ENCODE data around the gene CASKIN2.

CASKIN2 gene

GRCh38 chr17:75503337-75503950, 11.9 kb downstream of the CASKIN2 start:
- no peak for DNase-seq

DNA sequence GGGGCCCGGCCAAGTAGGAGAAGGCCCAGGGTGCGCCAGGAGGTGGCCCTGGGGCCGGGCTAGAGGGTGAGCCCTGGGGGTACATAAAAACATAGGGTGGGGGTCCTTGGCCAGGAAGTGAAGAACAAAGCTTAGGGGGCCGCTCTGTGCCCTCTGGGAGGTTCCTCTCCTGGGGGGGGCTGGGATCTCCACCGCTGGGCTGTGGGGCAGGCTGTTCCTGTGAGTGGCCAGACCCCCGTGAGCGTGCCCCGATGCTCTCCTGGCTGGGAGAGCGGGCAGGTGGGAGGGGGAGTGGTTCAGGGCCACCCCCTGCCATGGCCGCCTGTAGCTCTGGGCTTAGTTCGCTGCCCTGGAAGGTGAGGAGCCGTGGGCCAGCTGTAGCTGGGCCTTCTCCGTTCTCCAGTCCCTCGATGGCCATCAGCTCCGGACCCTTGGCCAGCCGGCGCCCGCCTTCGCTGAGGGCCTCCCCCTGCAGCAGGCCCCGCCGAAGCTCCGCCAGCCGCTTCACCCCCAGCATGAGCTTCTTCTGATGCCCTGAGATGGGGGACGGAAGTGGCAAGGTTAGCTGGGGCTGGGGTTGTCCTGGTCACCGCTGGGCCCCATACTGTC, 12.5 kb downstream of the CASKIN2 start:
- DNase-seq: no peak

- no peak for DNase-seq
Observed at GRCh38 chr17:75502072-75502720, 13.1 kb downstream of the CASKIN2 start.

DNA sequence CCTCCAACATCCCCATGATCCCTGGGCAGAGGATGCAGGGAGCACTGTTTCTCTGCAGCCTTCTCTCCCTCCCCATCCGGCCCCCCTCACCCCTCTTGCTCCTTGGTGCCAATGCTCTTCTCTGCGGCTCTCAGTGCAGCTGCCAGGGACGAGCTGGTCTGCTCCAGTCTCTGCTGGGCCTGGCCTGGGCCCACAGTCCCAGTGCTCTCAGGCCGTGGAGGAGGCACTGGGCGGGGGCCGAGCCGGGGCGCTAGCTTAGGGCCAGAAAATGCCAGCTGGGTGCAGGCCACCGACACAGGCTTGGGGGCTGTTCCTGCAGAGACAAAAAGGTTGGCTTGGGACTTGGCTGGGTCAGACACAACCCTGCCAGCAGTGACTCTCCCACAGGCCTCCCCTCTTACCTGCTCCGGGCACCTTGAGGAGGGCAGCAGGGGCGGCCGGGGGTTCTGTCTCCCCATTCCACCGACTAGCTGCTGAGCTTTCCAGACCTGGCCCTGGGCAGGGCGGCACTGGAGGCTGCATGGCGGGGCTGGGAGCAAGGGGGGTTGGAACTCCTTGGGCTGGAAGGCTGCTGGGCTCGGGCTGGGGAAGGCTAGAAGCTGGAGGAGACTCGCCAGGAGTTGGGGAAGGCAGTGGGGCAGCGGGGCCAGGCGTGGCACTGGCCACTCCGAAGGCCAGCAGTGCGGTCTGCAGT, 13.8 kb downstream of the CASKIN2 start:
- no peak for DNase-seq

DNA sequence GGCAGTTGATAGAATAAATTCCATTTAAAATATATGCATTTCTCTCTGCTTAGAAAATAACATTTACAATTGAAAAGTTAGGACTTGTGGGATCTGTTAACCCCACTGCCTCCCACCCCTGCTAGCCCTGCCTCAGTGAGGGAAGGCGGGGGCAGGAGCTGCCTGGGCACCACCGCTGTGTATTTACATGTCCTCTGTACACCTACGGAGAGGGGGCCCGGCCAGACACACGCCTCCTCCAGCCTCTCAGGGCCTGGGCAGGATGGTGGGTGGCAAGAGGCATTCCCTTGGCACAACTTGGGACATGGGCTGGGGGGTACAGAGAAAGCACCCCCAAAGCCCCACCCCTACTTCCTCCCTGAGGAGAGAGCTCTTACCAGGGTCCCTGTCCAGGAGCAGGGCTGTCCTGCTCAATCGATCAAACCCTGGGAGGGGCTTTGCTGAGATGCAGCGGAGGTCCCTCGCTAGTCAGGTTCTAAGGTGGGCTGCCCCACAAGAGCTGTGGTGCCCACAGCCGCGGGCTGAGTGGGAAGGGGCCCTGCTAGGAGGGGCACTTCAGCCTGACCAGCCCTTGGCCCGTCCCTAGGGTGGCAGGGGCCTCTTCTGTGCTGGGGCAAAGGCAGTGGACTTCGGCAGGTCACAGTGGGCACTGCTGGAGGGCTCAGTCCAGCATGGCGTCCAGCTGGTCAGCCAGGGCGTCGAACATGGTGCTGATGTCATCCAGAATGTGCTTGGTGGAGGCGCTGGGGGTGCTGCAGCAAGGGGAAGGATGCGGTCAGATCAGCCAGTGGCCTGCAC, 14.7 kb downstream of the CASKIN2 start:
- DNase-seq: no peak

DNA sequence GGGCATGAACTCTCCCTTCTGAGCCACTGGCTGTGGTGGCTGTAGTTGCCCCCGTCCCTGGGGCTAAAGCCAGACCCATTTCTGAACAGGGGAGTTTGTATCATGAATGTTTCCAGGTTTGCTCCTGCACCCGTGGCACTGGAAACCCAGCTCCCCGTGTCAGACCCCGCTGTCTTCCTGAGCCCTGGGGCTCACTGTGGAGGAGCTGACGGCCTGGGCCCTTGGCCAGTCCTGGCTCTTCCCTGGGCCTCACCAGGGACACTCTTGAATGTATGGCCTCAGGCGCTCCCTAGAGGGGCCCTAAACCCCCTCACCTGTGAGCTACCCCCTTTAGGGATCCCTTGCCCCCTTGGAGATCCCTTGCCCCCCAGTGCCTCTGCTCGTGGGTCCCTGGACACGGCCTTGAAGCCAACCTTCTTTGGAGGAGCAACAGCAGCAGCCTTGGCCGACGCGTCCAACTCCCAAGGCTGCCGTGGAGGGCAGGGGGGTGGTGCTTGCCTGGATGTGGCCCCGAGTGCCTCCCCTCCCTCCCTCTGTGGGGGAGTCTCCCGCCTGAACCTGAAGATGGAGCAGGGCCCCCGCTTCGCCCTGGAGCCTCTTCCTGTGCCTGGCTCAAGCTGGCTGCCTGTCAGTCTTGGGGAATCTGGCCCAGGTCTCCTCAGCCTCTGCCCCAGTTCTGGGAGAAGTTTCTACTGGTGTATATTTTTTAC, 15.9 kb downstream of the CASKIN2 start:
- no peak for DNase-seq

DNA sequence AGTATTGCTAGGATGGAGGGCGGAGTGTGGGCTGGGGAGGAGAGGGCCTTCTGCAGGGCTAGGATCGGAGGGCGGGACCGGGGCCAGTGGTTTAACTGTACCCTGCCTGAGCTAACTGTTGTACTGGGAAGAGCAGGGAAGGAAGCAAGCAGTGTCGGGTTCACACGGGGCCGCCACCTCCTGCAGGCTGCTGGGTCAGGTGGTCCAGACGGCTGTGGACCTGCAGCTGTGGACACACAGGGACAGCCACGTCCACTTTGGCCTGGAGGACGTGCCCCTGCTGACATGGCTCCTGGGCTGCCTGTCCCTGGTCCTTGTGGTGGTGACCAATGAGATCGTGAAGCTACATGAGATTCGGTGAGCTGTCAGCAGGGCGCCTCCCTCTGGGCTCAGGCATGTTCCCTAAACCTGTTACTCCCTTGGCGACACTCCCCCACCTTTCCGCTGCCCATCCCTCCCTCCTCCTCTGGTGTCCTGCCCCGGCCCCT, 16.6 kb downstream of the CASKIN2 start:
- DNase-seq: no peak

GRCh38 chr17:75498039-75498725, 17.2 kb downstream of the CASKIN2 start:
- no peak for DNase-seq

- DNase-seq: no peak
Observed at GRCh38 chr17:75496005-75496404, 19.3 kb downstream of the CASKIN2 start.

GRCh38 chr17:75494326-75494877, 20.9 kb downstream of the CASKIN2 start:
- DNase-seq: no peak

DNA sequence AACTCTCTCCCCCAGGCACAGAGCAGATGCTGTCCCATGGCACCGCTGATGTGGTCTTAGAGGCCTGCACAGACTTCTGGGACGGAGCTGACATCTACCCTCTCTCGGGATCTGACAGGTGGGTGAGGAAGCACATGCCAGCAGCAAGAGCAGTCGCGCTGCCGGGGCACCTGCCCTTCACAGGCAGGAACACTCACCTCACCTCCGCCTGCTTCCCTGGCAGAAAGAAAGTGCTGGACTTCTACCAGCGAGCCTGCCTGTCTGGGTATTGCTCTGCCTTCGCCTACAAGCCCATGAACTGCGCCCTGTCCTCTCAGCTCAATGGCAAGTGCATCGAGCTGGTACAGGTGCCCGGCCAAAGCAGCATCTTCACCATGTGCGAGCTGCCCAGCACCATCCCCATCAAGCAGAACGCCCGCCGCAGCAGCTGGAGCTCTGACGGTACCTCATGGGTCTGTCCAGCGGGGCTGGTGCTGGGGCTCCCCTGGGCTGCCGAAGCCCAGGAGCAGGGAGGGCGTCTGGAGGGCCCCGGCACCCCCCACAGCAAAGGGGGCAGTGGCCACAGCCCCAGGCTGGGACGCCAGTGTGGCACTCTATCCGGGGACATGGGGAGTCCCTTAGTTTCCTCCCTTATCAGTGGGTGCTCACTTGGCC, 21.7 kb downstream of the CASKIN2 start:
- no peak for DNase-seq

- no peak for DNase-seq
Observed at GRCh38 chr17:75492555-75493168, 22.7 kb downstream of the CASKIN2 start.

DNA sequence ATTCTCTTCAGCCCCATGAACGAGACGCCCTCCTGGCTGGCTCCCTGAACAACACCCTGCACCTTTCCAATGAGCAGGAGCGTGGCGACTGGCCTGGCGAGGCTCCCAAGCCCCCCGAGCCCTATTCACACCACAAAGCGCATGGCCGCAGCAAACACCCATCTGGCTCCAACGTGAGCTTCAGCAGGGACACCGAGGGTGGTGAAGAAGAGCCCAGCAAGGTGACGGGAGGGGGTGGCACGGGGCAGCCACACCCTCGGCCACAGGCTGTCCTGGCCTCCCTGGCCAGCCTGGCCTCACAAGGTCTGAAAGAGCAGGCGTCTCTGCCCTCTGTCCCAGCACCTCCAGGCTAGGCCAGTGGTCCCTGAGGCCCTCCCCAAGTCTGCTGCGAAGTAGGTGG, 23.7 kb downstream of the CASKIN2 start:
- no peak for DNase-seq

GRCh38 chr17:75490953-75491649, 24.2 kb downstream of the CASKIN2 start:
- no peak for DNase-seq

GRCh38 chr17:75490173-75490743, 25.1 kb downstream of the CASKIN2 start:
- DNase-seq: no peak

GRCh38 chr17:75489511-75489955, 25.8 kb downstream of the CASKIN2 start:
- no peak for DNase-seq

- DNase-seq: no peak
Observed at GRCh38 chr17:75488693-75489510, 26.4 kb downstream of the CASKIN2 start.
